GM19099 (cell line): ENCODE results near the gene F8A2.
"Not testable (repeated sequence)": the region's sequence is repeated elsewhere in the genome, so short reads cannot be mapped to it uniquely, and the experiment has no call there.

ENCODE experiments used
- POLR2A ChIP-seq: IDR thresholded peaks from 3 replicates; pipeline ENCODE4 v1.6.1; 2011; ENCODE audit warnings: low read depth; ENCODE audit not compliant: insufficient read length; ENCODE audit errors: extremely low read depth

The F8A2 gene

DNA sequence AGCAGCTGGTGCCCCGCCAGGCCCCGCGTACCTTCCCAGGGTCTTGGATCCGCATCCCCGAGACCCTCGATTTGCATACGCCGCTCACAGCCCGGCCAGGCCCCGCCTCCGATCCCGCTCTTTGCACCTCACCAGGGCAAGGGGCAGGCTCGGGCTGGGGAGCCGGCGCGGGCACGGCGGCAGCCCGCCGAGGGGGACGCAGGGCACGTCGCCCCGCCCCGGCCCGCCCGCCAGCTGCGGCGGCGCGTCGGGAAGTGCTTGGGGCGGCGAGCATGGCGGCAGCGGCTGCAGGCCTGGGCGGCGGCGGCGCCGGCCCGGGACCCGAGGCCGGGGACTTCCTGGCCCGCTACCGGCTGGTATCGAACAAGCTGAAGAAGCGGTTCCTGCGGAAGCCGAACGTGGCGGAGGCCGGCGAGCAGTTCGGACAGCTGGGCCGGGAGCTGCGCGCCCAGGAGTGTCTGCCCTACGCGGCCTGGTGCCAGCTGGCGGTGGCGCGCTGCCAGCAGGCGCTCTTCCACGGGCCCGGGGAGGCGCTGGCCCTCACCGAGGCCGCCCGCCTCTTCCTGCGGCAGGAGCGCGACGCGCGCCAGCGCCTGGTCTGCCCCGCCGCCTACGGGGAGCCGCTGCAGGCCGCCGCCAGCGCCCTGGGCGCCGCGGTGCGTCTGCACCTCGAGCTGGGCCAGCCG, at the start of gene F8A2:
F8A2 (plus strand) TSS at position 253 of the 686 bp plus-strand sequence; CDS start at position 273, 20 bp downstream.
- not testable (repeated sequence) for TF ChIP-seq POLR2A

DNA sequence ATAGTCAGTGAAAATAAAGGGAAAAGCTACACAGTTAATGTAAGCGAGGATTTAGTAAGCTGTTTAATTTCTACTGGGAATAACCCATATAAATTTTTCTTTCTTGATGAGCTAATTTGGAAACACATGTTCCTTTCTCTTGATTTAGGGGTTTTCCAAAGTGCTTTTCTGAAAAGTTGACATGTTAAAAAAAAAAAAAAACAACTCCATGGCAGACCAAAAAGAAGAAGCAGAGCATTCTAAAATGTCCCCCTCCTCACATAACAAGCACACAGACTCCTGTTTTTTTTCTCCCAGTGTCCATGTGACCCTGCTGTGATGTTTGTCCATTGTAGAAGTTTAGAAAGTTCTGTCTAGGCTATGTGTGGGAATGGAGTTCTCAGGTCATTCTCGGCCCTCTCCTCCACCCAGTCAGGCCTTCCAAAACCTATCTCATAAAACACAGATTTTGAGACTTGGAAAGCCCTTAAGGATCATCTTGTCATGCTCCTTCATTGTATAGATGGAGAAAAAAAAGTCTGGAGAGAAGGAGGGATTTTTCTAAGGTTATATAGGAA, 48.3 kb upstream of the F8A2 start:
- no peak for TF ChIP-seq POLR2A

DNA sequence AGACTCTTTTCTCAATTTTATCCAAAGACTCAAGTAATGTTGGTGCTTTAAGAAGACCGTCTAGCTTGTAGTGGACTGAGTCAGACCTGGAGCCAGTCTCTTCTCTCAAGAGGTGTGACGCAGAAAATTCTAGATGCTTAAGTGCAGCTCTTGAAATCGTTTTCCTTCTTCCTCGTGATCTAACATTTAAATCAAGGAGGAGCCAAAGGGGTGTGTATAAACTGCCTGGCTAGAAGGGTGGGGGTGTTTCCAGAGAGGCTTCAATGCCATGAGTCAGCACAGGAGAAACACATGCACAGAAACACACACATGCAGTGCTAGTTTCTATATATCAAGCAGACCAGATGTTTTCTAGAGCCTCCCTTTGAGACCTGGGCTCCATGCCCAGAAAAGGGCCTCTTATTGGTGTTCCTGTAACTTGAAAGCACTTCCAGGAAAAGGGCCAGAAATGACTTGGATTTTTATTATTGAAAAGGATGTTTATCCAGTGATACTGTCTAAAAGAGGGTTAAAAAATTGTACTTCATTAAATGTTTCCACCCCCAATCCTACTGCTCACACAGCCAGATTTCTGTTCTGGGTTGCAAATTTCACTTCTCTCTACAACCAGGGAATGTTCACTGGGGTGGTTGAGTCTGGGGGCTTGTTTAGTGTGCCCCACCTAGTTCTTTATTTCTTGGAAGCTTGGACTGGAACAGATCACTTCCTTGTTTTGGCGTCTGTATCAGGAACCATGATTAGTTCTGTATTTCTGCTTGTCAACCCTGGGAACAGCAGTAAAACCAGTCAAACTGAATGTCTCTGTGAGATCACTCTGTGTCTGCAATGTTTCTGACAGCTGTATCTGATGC, 47.2 kb upstream of the F8A2 start, which contains the start of gene CLIC2:
CLIC2 (minus strand) TSS at position 129 of the 851 bp plus-strand sequence. CDS start 187 bp downstream, outside the sequence.
- TF ChIP-seq POLR2A: no peak

DNA sequence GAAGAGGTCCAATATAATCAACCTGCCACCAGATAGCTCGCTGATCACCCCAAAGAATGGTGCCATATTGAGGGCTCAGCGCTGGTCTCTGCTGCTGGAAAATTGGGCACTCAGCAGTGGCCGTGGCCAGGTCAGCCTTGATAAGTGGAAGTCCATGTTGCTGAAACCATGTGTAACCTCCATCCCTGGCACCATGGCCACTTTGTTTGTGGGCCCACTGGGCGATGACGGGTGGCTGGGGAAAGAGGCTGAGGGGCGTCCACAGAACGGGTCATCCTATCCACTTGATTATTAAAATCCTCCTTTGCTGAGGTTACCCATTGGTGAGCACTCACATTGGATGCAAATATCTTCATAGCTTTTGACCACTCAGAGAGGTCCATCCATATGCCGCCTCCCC, 7.7 kb downstream of the F8A2 start:
- no peak for TF ChIP-seq POLR2A

DNA sequence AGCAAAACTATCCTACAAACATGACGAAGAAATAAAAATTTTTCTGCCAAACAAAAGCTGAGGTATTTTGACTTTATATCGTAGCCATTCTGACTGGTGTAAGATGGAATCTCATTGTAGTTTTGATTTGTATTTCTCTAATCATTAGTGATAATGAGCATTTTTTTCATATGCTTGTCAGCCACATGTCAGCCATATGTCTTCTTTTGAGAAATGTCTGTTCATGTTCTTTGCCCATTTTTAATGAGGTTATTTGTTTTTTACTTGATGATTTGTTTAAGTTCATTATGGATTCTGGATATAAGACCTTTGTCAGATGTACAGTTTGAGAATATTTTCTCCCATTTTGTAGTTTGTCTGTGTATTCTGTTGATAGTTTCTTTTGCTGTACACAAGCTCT, 24.5 kb downstream of the F8A2 start:
- no peak for TF ChIP-seq POLR2A

DNA sequence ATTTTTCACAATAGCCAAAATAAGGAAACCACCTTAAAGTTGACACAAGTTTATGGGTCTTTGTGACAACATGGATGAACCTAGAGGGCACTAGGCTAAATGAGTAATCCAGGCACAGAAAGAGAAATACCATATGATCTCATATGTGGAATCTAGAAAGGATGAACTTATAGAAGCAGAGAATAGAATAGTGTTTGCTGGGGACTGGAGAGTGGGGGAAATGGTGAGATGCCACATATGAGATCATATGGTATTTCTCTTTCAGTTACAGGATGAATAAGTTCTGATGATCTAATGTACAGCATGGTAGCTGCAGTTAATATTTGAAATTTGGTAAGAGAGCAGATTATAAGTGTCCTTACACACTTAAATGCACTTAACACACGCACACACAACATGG, 35.9 kb downstream of the F8A2 start:
- no peak for TF ChIP-seq POLR2A
